ENCODE data around the gene FBXO46. TPM values are rescaled to one million over a fixed set of nuclear protein-coding genes. Genes with fewer than 3 reads are reported as not detected.
"Not testable (repeated sequence)": the region's sequence is repeated elsewhere in the genome, so short reads cannot be mapped to it uniquely, and the experiment has no call there.

The FBXO46 gene
- total RNA-seq, 1 experiment from 2014 or later = 45.5 TPM

DNA sequence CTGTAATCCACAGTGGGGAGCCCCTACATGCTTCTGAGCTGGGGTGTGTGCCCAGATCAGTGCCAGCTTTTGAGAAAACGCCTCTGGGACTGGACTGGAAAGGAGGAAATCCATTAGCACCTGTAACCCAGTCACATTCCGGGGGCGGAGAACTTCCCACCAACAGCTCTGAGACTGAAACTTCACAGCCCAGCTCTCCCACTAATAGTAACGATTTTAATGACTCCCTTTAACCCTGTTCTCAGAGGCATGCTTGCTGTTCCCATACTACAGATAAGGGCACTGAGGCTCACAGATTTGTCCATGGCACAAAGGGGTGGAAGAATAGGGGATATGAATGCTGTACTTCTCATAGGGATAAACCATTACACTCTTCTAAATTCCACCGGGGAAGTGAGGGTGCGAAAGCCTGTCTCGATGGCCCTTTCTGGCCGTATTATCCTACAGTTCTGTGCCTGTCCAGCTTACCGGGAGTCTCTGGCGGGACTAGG lies 851 bp downstream of the FBXO46 start:
- Histone ChIP-seq H3K4me1 (replicated peaks; ENCODE audit: insufficient read depth) (peaks cover 9% of the 10 kb centered on the region), H3K4me2 (peak overlapping the region; percentile 95), H3K27ac (peak overlapping the region; percentile 46), H3F3A (ENCODE audit: insufficient read depth, low read depth) (peaks cover 26% of the 10 kb centered on the region; the same call in 1 of the 2 replicates), H3K4me3 (peak overlapping the region; percentile 93), H3K9me2 (ENCODE audit: insufficient read depth) (no peaks in the 10 kb centered on the region), H4K20me1 (ENCODE audit: insufficient read depth) (peaks cover 18% of the 10 kb centered on the region; the same call in 1 of the 2 replicates), H3K36me3 (ENCODE audit: low read depth) (peaks cover 4% of the 10 kb centered on the region; the same call in 1 of the 2 replicates), H3K27me3 (ENCODE audit: insufficient read depth, low read depth) (no peaks in the 10 kb centered on the region), H3K79me2 (ENCODE audit: low read depth) (peaks cover 59% of the 10 kb centered on the region), H2AFZ (peak overlapping the region; percentile 72), H3K9me3 (ENCODE audit: insufficient read depth, low read depth) (no peaks in the 10 kb centered on the region)
- intact Hi-C loops (cut with micrococcal nuclease; ENCODE audit: unreplicated experiment) = loop anchor here (2.0 kb wide), 1 partner anchor 39 kb away; the partner anchor contains the start of gene SIX5
- POLR2A ChIA-PET (ENCODE audit: unreplicated experiment) = interaction anchor here (0.6 kb wide), 3 partner anchors 12 to 125 kb away, joined by 3 to 5 read pairs (median 4); partner anchors contain the start of gene SIX5
- CTCF ChIA-PET = interaction anchor here (0.6 to 0.7 kb wide), 4 partner anchors 14 to 253 kb away, joined by 3 to 11 read pairs (median 6); partner anchors contain the start of gene DMPK
- DNase-seq = peak in 1 of 2 experiments; percentile 46
- BruUV-seq (replicated peaks) = TSS peak; percentile 51
- TF ChIP-seq EZH2 (IDR thresholded peaks at IDR 0.05; ENCODE audit: low read depth) = no peak
- TF ChIP-seq CTCF (conservative IDR thresholded peaks at IDR 0.05) = no peak

DNA sequence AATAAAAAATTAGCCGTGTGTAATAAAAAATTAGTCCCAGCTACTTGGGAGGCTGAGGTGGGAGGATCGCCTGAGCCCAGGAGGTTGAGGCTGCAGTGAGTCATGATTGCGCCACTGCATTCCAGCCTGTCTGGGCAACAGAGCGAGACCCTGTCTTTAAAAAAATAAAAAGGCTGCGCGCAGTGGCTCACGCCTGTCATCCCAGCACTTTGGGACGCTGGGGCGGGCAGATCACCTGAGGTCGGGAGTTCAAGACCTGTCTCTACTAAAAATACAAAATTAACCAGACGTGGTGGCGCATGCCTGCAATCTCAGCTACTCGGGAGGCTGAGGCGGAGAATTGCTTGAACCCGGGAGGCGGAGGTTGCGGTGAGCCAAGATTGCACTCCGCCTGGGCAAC lies 2.0 kb downstream of the FBXO46 start:
- H3K27ac ChIP-seq; H3K9me2 ChIP-seq (ENCODE audit: insufficient read depth); CTCF ChIA-PET; intact Hi-C loops (cut with micrococcal nuclease; ENCODE audit: unreplicated experiment); H2AFZ ChIP-seq; H3K36me3 ChIP-seq (ENCODE audit: low read depth); BruUV-seq (replicated peaks); H3K4me3 ChIP-seq; H3K9me3 ChIP-seq (ENCODE audit: insufficient read depth, low read depth); POLR2A ChIA-PET (ENCODE audit: unreplicated experiment); DNase-seq; H3K27me3 ChIP-seq (ENCODE audit: insufficient read depth, low read depth): not testable (repeated sequence)
- H3K4me2 ChIP-seq = peak overlapping the region; percentile 95; the same call in 1 of the 2 replicates
- peaks cover 24% of the 10 kb centered on the region for H4K20me1 ChIP-seq (ENCODE audit: insufficient read depth)
- peaks cover 33% of the 10 kb centered on the region; the same call in 1 of the 2 replicates for H3F3A ChIP-seq (ENCODE audit: insufficient read depth, low read depth)
- H3K79me2 ChIP-seq (ENCODE audit: low read depth) = peaks cover 70% of the 10 kb centered on the region
- H3K4me1 ChIP-seq (replicated peaks; ENCODE audit: insufficient read depth) = peaks cover 16% of the 10 kb centered on the region

GRCh38 chr19:45720065-45720464 lies 10.6 kb downstream of the FBXO46 start:
- peaks cover 15% of the 10 kb centered on the region; the same call in 1 of the 2 replicates for H4K20me1 ChIP-seq (ENCODE audit: insufficient read depth)
- DNase-seq; intact Hi-C loops (cut with micrococcal nuclease; ENCODE audit: unreplicated experiment); H3K4me3 ChIP-seq; POLR2A ChIA-PET (ENCODE audit: unreplicated experiment); H3K27me3 ChIP-seq (ENCODE audit: insufficient read depth, low read depth); BruUV-seq (replicated peaks); H3K9me3 ChIP-seq (ENCODE audit: insufficient read depth, low read depth); H3K27ac ChIP-seq; H3K4me2 ChIP-seq; H2AFZ ChIP-seq; H3K9me2 ChIP-seq (ENCODE audit: insufficient read depth): not testable (repeated sequence)
- peaks cover 15% of the 10 kb centered on the region; the same call in 1 of the 2 replicates for H3K36me3 ChIP-seq (ENCODE audit: low read depth)
- H3F3A ChIP-seq (ENCODE audit: insufficient read depth, low read depth) = peaks cover 44% of the 10 kb centered on the region
- H3K4me1 ChIP-seq (replicated peaks; ENCODE audit: insufficient read depth) = peaks cover 54% of the 10 kb centered on the region
- CTCF ChIA-PET = interaction anchor here (0.7 kb wide), 1 partner anchor 43 kb away, joined by 3 read pairs; no protein-coding TSS in a partner anchor
- H3K79me2 ChIP-seq (ENCODE audit: low read depth) = peaks cover 82% of the 10 kb centered on the region

- H3K4me2 ChIP-seq = peak overlapping the region; percentile 73
- TF ChIP-seq EZH2 (IDR thresholded peaks at IDR 0.05; ENCODE audit: low read depth) (no peak), CTCF (conservative IDR thresholded peaks at IDR 0.05) (no peak)
- H3K4me3 ChIP-seq = peak overlapping the region; percentile 52; the same call in 1 of the 2 replicates
- intact Hi-C loops (cut with micrococcal nuclease; ENCODE audit: unreplicated experiment) = loop anchor here (1.0 kb wide), 1 partner anchor 51 kb away; the partner anchor contains the start of gene SIX5
- H3F3A ChIP-seq (ENCODE audit: insufficient read depth, low read depth) = peaks cover 34% of the 10 kb centered on the region
- no peaks in the 10 kb centered on the region for H3K9me2 ChIP-seq (ENCODE audit: insufficient read depth)
- no peak for DNase-seq
- no peaks in the 10 kb centered on the region for H3K27me3 ChIP-seq (ENCODE audit: insufficient read depth, low read depth)
- peaks cover 15% of the 10 kb centered on the region; the same call in 1 of the 2 replicates for H3K36me3 ChIP-seq (ENCODE audit: low read depth)
- H3K9me3 ChIP-seq (ENCODE audit: insufficient read depth, low read depth) = no peaks in the 10 kb centered on the region; the same call in 1 of the 2 replicates
- peaks cover 41% of the 10 kb centered on the region for H3K4me1 ChIP-seq (replicated peaks; ENCODE audit: insufficient read depth)
- POLR2A ChIA-PET (ENCODE audit: unreplicated experiment) = interaction anchor here (0.6 to 1.2 kb wide), 8 partner anchors 11 to 828 kb away, joined by 3 to 16 read pairs (median 4); no protein-coding TSS in a partner anchor
- peak overlapping the region; percentile 34; the same call in 1 of the 2 replicates for H2AFZ ChIP-seq
- peak overlapping the region; percentile 70 for H3K27ac ChIP-seq
- H3K79me2 ChIP-seq (ENCODE audit: low read depth) = peaks cover 84% of the 10 kb centered on the region
- 0 out of 2 replicates have a peak, but pooled peaks cover 4% of the 10 kb centered on the region for H4K20me1 ChIP-seq (ENCODE audit: insufficient read depth)
- CTCF ChIA-PET = no interaction called here
- TSS peak; percentile 96 for BruUV-seq (replicated peaks)
Measured at GRCh38 chr19:45717983-45718650, 12.6 kb downstream of the FBXO46 start.

Data from PC-9 (cell line).